CD1c-positive myeloid dendritic cell (primary cell): ENCODE results near the gene NPIPA1.
"Not testable (repeated sequence)": the region's sequence is repeated elsewhere in the genome, so short reads cannot be mapped to it uniquely, and the experiment has no call there.

Experiments used
- DNase-seq: peaks from one replicate; pipeline ENCODE4 v3.0.0-alpha.2; 2016; ENCODE audit errors: extremely low spot score

Gene NPIPA1

DNA sequence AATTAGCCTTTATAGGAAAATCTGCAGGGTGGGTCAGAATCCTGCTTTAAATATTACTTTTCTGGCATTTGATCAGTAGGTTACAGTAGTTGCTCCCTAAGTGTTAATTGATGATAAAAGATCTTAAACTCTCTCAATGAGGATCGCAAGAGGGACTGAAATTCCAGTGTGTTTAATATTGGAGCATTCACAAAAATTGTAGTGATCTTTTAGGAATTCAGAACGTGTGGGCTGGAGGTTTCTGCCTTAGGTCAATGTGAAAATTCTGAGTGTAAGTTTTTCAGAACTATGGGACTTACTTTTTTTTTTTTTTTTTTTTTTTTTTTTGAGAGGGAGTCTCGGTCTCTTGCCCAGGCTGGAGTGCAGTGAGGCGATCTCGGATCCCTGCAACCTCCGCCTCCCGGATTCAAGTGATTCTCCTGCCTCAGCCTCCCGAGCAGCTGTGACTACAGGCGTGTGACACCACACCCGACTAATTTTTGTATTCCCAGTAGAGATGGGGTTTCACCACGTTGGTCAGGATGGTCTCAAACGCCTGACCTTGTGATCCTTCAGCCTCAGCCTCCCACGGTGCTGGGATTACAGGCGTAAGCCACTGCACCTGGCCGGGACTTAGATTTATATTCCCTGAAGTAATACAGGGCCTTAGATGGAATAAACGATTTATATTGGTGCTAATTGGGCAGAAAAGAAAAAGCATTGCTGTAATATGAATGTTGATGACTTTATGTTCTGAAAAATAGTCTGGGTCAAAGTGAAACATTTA is 39.9 kb downstream of the NPIPA1 start:
- not testable (repeated sequence) for DNase-seq

DNA sequence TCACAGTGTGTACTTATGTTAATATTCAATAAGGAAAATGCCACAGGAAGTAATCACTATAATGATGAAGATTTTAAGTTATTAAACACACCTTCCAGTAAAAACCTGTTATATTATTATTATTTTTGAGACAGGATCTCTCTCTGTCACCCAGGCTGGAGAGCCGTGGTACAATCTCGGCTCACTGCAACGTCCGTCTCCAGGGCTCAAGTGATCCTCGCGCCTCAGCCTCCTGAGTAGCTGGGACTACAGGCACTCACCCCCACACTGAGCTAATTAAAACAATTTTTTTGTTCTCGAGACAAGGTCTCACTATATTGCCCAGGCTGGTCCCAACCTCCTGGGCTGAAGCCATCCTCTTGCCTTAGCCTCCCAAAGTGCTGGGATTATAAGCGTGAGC is 41.0 kb downstream of the NPIPA1 start:
- not testable (repeated sequence) for DNase-seq

- DNase-seq, result not testable (repeated sequence)
Observed at GRCh38 chr16:14978908-14979307, 41.7 kb downstream of the NPIPA1 start.

DNA sequence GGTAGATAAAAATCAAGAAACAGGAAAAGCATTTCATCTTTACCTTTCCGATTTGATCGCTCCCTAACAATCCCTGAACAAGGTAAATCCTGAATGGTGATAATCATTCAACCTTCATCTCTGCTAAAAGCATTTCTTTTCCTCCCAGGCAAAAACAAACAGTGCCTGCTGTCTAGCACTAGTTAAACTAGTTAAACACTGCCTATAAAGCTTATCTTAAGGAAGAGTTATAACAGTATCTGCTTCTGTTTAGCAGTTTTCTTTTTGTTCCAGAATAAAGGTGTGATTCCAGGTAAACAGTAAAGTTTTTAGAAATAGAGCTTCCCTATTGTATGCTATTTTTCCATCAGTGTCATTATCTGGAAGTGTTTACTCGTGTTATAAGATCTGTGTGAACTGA is 44.0 kb downstream of the NPIPA1 start:
- not testable (repeated sequence) for DNase-seq

DNA sequence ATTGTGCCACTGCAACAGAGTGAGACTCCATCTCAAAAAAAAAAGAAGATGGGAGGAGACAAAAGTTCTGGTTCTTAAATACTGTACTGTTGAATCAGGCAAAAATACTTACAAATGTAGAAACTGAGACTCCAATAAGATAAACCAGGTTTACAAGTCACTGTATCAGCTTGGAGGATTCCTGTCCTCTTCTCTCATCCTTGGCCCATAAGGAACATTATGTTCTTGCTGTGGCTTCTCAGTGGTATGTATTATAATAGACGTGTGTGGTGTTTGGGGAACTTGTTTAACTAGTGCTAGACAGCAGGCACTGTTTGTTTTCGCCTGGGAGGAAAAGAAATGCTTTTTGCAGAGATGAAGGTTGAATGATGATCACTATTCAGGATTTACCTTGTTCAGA is 45.3 kb downstream of the NPIPA1 start:
- not testable (repeated sequence) for DNase-seq

GRCh38 chr16:14988092-14988491 is 50.8 kb downstream of the NPIPA1 start:
- DNase-seq, result not testable (repeated sequence)

DNA sequence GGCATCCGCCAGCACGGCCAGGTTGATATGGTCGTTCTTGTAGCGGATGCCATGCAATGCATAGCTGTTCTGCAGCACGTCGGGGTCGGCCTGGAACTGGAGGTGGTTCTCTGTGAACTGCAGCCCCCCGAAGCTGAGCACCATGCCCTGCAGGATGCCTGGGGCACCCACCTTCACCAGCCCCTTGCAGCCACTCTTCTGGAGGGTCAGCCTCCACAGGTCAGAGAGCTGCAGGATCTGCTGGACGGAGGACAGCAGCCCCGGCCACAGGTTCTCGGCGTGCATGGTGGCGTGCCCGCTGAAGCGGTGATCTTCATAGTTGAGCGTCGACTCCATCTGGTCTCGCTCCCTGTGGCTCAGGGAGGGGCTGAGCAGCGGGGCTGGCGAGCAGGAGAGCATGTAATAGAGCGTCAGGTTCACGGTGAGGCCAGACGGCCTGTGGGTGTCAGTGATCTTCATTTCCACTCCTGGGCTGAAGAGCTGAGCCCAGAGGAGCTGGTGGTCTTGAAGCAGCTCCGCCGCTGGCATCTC is 51.5 kb downstream of the NPIPA1 start:
- DNase-seq, result not testable (repeated sequence)

GRCh38 chr16:14989291-14990281 is 52.3 kb downstream of the NPIPA1 start:
- DNase-seq, result not testable (repeated sequence)

DNA sequence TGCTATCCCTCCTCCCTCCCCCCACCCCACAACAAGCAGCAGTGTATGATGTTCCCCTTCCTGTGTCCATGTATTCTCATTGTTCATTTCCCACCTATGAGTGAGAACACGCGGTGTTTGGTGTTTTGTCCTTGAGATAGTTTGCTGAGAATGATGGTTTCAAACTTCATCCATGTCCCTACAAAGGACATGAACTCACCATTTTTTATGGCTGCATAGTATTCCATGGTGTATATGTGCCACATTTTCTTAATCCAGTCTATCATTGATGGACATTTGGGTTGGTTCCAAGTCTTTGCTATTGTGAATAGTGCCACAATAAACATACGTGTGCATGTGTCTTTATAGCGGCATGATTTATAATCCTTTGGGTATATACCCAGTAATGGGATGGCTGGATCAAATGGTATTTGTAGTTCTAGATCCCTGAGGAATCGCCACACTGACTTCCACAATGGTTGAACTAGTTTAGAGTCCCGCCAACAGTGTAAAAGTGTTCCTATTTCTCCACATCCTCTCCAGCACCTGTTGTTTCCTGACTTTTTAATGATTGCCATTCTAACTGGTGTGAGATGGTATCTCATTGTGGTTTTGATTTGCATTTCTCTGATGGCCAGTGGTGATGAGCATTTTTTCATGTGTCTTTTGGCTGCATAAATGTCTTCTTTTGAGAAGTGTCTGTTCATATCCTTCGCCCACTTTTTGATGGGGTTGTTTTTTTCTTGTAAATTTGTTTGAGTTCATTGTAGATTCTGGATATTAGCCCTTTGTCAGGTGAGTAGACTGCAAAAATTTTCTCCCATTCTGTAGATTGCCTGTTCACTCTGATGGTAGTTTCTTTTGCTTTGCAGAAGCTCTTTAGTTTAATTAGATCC is 56.3 kb downstream of the NPIPA1 start:
- DNase-seq, result not testable (repeated sequence)

- DNase-seq, result not testable (repeated sequence)
Observed at GRCh38 chr16:14996702-14997101, 59.5 kb downstream of the NPIPA1 start.

GRCh38 chr16:14998300-14998699 is 61.1 kb downstream of the NPIPA1 start:
- not testable (repeated sequence) for DNase-seq

- not testable (repeated sequence) for DNase-seq
Observed at GRCh38 chr16:14999845-15000244, 62.6 kb downstream of the NPIPA1 start.
